HEK293 (cell line): ENCODE results near the gene PGP.

Source experiments
- BCL11B ChIP-seq: fragments of 450-650 bp; formaldehyde crosslinking; IDR thresholded peaks from 2 replicates; pipeline ENCODE4 v1.5.1; 2016; ENCODE audit warnings: low read depth, missing biosample characterization, missing genetic modification characterization
- GLI4 ChIP-seq: fragments of 450-650 bp; formaldehyde crosslinking; IDR thresholded peaks from 2 replicates; pipeline ENCODE4 v1.5.1; 2016; ENCODE audit warnings: missing biosample characterization, missing genetic modification characterization
- GLIS1 ChIP-seq: fragments of 450-650 bp; formaldehyde crosslinking; IDR thresholded peaks from 2 replicates; pipeline ENCODE4 v1.5.1; 2016; ENCODE audit warnings: missing biosample characterization, missing genetic modification characterization
- KLF1 ChIP-seq: fragments of 450-650 bp; formaldehyde crosslinking; IDR thresholded peaks from 2 replicates; pipeline ENCODE4 v1.5.1; 2016; ENCODE audit warnings: missing biosample characterization, missing genetic modification characterization
- KLF10 ChIP-seq: fragments of 450-650 bp; IDR thresholded peaks from 2 replicates; pipeline ENCODE4 v1.5.1; 2018; ENCODE audit warnings: missing biosample characterization, mild to moderate bottlenecking, missing genetic modification characterization
- SP3 ChIP-seq: fragments of 450-650 bp; formaldehyde crosslinking; IDR thresholded peaks from 2 replicates; pipeline ENCODE4 v1.5.1; 2016; ENCODE audit warnings: missing biosample characterization, missing genetic modification characterization
- ZBTB1 ChIP-seq: fragments of 450-650 bp; formaldehyde crosslinking; IDR thresholded peaks from 2 replicates; pipeline ENCODE4 v1.5.1; 2016; ENCODE audit warnings: missing biosample characterization, missing genetic modification characterization
- ZBTB20 ChIP-seq: fragments of 450-650 bp; formaldehyde crosslinking; IDR thresholded peaks from 2 replicates; pipeline ENCODE4 v1.5.1; 2016; ENCODE audit warnings: missing biosample characterization, missing genetic modification characterization
- ZBTB48 ChIP-seq: fragments of 450-650 bp; formaldehyde crosslinking; IDR thresholded peaks from 2 replicates; pipeline ENCODE4 v1.5.1; 2016; ENCODE audit warnings: missing biosample characterization, missing genetic modification characterization
- ZBTB7A ChIP-seq: fragments of 450-650 bp; formaldehyde crosslinking; IDR thresholded peaks from 2 replicates; pipeline ENCODE4 v1.5.1; 2016; ENCODE audit warnings: low read depth, missing biosample characterization, missing genetic modification characterization
- ZEB2 ChIP-seq: fragments of 450-650 bp; formaldehyde crosslinking; IDR thresholded peaks from 2 replicates; pipeline ENCODE4 v1.5.1; 2016; ENCODE audit warnings: missing biosample characterization, missing genetic modification characterization
- ZIC2 ChIP-seq: fragments of 450-650 bp; formaldehyde crosslinking; IDR thresholded peaks from 2 replicates; pipeline ENCODE4 v1.5.1; 2016; ENCODE audit warnings: missing biosample characterization, missing genetic modification characterization
- ZNF10 ChIP-seq: fragments of 450-650 bp; formaldehyde crosslinking; IDR thresholded peaks from 2 replicates; pipeline ENCODE4 v1.5.1; 2017; ENCODE audit warnings: missing biosample characterization, missing genetic modification characterization
- ZNF146 ChIP-seq: fragments of 450-650 bp; formaldehyde crosslinking; IDR thresholded peaks from 2 replicates; pipeline ENCODE4 v1.5.1; 2016; ENCODE audit warnings: missing biosample characterization, missing genetic modification characterization
- ZNF157 ChIP-seq: fragments of 450-650 bp; formaldehyde crosslinking; IDR thresholded peaks from 2 replicates; pipeline ENCODE4 v1.5.1; 2016; ENCODE audit warnings: missing biosample characterization, missing genetic modification characterization
- ZNF169 ChIP-seq: fragments of 450-650 bp; formaldehyde crosslinking; IDR thresholded peaks from 2 replicates; pipeline ENCODE4 v1.5.1; 2016; ENCODE audit warnings: missing biosample characterization, missing genetic modification characterization
- ZNF175 ChIP-seq: fragments of 450-650 bp; formaldehyde crosslinking; IDR thresholded peaks from 2 replicates; pipeline ENCODE4 v1.5.1; 2016; ENCODE audit warnings: missing biosample characterization, missing genetic modification characterization
- ZNF2 ChIP-seq: fragments of 450-650 bp; formaldehyde crosslinking; IDR thresholded peaks from 2 replicates; pipeline ENCODE4 v1.5.1; 2016; ENCODE audit warnings: missing biosample characterization, missing genetic modification characterization
- ZNF223 ChIP-seq: fragments of 450-650 bp; formaldehyde crosslinking; IDR thresholded peaks from 2 replicates; pipeline ENCODE4 v1.5.1; 2016; ENCODE audit warnings: missing biosample characterization, missing genetic modification characterization
- ZNF280D ChIP-seq: fragments of 450-650 bp; formaldehyde crosslinking; IDR thresholded peaks from 2 replicates; pipeline ENCODE4 v1.5.1; 2016; ENCODE audit warnings: missing biosample characterization, missing genetic modification characterization
- ZNF324 ChIP-seq: fragments of 450-650 bp; formaldehyde crosslinking; IDR thresholded peaks from 2 replicates; pipeline ENCODE4 v1.5.1; 2016; ENCODE audit warnings: missing biosample characterization, missing genetic modification characterization
- ZNF391 ChIP-seq: fragments of 450-650 bp; formaldehyde crosslinking; IDR thresholded peaks from 2 replicates; pipeline ENCODE4 v1.5.1; 2016; ENCODE audit warnings: low read depth, missing biosample characterization, missing genetic modification characterization, borderline replicate concordance
- ZNF501 ChIP-seq: fragments of 450-650 bp; formaldehyde crosslinking; IDR thresholded peaks from 2 replicates; pipeline ENCODE4 v1.5.1; 2016; ENCODE audit warnings: missing biosample characterization, missing genetic modification characterization
- ZNF555 ChIP-seq: fragments of 450-650 bp; formaldehyde crosslinking; conservative IDR thresholded peaks from 2 replicates; pipeline ENCODE4 v1.5.1; 2017; ENCODE audit warnings: missing biosample characterization, mild to moderate bottlenecking, missing genetic modification characterization, inconsistent platforms
- ZNF600 ChIP-seq: fragments of 450-650 bp; formaldehyde crosslinking; IDR thresholded peaks from 2 replicates; pipeline ENCODE4 v1.5.1; 2016; ENCODE audit warnings: missing biosample characterization, missing genetic modification characterization
- ZNF623 ChIP-seq: fragments of 450-650 bp; formaldehyde crosslinking; IDR thresholded peaks from 2 replicates; pipeline ENCODE4 v1.5.1; 2016; ENCODE audit warnings: missing biosample characterization, missing genetic modification characterization
- ZNF660 ChIP-seq: fragments of 450-650 bp; IDR thresholded peaks from 2 replicates; pipeline ENCODE4 v1.5.1; 2018; ENCODE audit warnings: missing biosample characterization, mild to moderate bottlenecking, missing genetic modification characterization
- ZNF76 ChIP-seq: fragments of 450-650 bp; formaldehyde crosslinking; IDR thresholded peaks from 2 replicates; pipeline ENCODE4; 2016; ENCODE audit warnings: low read depth, missing biosample characterization, missing genetic modification characterization, borderline replicate concordance
- ZSCAN5A ChIP-seq: fragments of 450-650 bp; formaldehyde crosslinking; IDR thresholded peaks from 2 replicates; pipeline ENCODE4 v1.5.1; 2016; ENCODE audit warnings: missing biosample characterization, missing genetic modification characterization
- ZXDB ChIP-seq: fragments of 450-650 bp; formaldehyde crosslinking; IDR thresholded peaks from 2 replicates; pipeline ENCODE4 v1.5.1; 2016; ENCODE audit warnings: missing biosample characterization, missing genetic modification characterization
- TF ChIP-seq, protein P1 (sequence below): fragments of 450-650 bp; formaldehyde crosslinking; IDR thresholded peaks from 2 replicates; pipeline ENCODE4 v1.5.1; 2016; ENCODE audit warnings: missing biosample characterization, missing genetic modification characterization, low read depth
- TF ChIP-seq, protein P2 (sequence below): fragments of 450-650 bp; formaldehyde crosslinking; IDR thresholded peaks from 2 replicates; pipeline ENCODE4 v1.5.1; 2016; ENCODE audit warnings: missing biosample characterization, missing genetic modification characterization, low read depth

PGP gene

GRCh38 chr16:2223221-2223941 is 8.7 kb upstream of the PGP start, which contains the start of gene E4F1 (continued):
- TF ChIP-seq, protein P1, sequence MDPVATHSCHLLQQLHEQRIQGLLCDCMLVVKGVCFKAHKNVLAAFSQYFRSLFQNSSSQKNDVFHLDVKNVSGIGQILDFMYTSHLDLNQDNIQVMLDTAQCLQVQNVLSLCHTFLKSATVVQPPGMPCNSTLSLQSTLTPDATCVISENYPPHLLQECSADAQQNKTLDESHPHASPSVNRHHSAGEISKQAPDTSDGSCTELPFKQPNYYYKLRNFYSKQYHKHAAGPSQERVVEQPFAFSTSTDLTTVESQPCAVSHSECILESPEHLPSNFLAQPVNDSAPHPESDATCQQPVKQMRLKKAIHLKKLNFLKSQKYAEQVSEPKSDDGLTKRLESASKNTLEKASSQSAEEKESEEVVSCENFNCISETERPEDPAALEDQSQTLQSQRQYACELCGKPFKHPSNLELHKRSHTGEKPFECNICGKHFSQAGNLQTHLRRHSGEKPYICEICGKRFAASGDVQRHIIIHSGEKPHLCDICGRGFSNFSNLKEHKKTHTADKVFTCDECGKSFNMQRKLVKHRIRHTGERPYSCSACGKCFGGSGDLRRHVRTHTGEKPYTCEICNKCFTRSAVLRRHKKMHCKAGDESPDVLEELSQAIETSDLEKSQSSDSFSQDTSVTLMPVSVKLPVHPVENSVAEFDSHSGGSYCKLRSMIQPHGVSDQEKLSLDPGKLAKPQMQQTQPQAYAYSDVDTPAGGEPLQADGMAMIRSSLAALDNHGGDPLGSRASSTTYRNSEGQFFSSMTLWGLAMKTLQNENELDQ (tag by site-specific recombination): no peak
- TF ChIP-seq ZBTB7A (tag by site-specific recombination) (peak; percentile 69; the same call in 1 of the 2 replicates), KLF1 (tag by site-specific recombination) (peak; percentile 92), ZNF169 (tag by site-specific recombination) (no peak), ZNF555 (no peak), ZBTB20 (tag by site-specific recombination) (peak; percentile 74), ZNF157 (tag by site-specific recombination) (no peak), ZBTB1 (peak; percentile 91), ZNF660 (tag by site-specific recombination) (peak; percentile 64), ZNF146 (tag by site-specific recombination) (peak; percentile 35; the same call in 1 of the 2 replicates), BCL11B (tag by site-specific recombination) (peak; percentile 41), ZNF501 (peak; percentile 81; the same call in 1 of the 2 replicates), ZIC2 (tag by site-specific recombination) (peak; percentile 58; the same call in 1 of the 2 replicates), ZXDB (tag by site-specific recombination) (no peak; the same call in 1 of the 2 replicates), SP3 (tag by site-specific recombination) (peak; percentile 94), ZNF175 (no peak), ZSCAN5A (peak; percentile 73; the same call in 1 of the 2 replicates), ZNF324 (tag by site-specific recombination) (0 out of 2 replicates have a peak, but pooled peaks have one; percentile 36), ZNF280D (tag by site-specific recombination) (no peak), ZNF76 (peak; percentile 56; the same call in 1 of the 2 replicates), ZNF623 (tag by site-specific recombination) (no peak), ZNF391 (tag by site-specific recombination) (peak; percentile 81), ZNF2 (tag by site-specific recombination) (peak; percentile 61), ZNF10 (tag by site-specific recombination) (no peak), KLF10 (peak; percentile 51), ZNF600 (tag by site-specific recombination) (peak; percentile 70), ZBTB48 (no peak), ZEB2 (tag by site-specific recombination) (peak; percentile 97), GLI4 (tag by site-specific recombination) (peak; percentile 49; the same call in 1 of the 2 replicates), GLIS1 (tag by site-specific recombination) (peak; percentile 76), ZNF223 (tag by site-specific recombination) (no peak)
- TF ChIP-seq, protein P2, sequence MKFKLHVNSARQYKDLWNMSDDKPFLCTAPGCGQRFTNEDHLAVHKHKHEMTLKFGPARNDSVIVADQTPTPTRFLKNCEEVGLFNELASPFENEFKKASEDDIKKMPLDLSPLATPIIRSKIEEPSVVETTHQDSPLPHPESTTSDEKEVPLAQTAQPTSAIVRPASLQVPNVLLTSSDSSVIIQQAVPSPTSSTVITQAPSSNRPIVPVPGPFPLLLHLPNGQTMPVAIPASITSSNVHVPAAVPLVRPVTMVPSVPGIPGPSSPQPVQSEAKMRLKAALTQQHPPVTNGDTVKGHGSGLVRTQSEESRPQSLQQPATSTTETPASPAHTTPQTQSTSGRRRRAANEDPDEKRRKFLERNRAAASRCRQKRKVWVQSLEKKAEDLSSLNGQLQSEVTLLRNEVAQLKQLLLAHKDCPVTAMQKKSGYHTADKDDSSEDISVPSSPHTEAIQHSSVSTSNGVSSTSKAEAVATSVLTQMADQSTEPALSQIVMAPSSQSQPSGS: peak; percentile 96
